HG02885 (cell line): Measurements from ENCODE around the gene NDRG4.

Source experiments
- ATAC-seq: cut with Tn5 transposase; IDR thresholded peaks from one replicate; pipeline ENCODE4 v1.9.1; 2021; ENCODE audit warnings: mild to moderate bottlenecking; ENCODE audit not compliant: unreplicated experiment, poor library complexity

NDRG4 gene

DNA sequence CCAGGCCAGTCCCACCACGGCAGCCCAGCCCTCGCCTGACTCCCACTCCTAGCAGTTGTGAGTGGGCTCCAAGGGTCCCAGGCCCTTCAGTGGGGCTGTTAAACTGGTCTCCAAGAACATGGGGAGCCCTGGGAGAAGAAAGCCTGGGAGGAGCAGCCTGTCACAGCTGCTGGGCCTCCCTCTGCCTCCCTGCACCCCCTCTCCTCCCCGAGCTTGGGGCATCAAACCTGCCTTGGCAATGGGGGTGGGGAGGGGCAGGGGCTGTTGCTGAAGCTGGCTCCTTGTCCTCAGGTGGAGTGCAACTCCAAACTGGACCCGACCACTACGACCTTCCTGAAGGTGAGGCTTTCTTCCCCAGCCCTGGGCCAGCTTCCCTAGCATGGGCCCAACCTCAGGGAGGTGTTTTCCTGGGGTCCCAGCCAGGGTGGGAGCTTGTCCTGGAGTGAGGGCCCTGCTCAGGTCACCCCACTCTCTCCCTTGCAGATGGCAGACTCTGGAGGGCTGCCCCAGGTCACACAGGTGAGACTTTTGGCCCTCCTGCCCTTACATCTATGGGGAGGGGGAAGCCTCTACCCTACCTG, 8.8 kb downstream of the NDRG4 start:
- ATAC-seq, result no peak

DNA sequence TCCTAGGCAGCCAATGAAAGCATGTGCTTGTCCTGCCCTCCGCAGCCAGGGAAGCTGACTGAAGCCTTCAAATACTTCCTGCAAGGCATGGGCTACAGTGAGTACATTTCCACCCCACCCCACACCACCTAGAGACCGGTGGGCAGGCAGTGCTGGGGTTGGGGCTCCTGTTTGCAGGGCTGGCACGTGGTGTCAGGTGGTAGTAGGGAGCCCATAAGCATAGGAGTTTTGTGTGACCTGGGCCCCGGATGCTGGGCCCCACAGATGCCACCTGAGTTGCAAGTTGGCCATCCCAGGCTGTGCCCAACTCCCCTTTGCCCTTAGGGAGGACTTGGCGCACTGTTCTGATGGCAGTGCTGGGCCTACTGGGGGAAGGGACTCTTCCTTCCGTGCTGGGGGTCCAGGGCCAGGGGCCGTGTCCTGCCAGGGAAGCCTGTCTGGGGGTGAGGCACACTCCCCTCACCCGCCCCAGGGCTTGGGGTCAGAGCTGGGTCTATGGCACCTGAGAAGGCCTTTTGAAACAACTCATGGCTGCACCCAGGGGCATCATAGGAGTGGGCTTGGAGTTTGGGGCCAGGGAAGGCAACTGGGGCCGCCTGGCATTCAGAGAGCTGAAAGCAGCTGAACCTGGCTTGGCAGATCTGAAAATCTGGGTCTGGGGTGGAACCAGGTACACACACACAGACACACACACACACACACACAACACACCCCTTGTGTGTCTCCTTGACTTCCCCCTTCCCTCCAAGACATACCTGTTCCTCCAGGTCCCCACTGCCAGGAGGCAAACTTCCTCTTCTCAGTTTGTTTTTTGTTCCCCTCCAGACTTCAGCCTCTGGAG, 9.5 kb downstream of the NDRG4 start:
- ATAC-seq, result no peak

DNA sequence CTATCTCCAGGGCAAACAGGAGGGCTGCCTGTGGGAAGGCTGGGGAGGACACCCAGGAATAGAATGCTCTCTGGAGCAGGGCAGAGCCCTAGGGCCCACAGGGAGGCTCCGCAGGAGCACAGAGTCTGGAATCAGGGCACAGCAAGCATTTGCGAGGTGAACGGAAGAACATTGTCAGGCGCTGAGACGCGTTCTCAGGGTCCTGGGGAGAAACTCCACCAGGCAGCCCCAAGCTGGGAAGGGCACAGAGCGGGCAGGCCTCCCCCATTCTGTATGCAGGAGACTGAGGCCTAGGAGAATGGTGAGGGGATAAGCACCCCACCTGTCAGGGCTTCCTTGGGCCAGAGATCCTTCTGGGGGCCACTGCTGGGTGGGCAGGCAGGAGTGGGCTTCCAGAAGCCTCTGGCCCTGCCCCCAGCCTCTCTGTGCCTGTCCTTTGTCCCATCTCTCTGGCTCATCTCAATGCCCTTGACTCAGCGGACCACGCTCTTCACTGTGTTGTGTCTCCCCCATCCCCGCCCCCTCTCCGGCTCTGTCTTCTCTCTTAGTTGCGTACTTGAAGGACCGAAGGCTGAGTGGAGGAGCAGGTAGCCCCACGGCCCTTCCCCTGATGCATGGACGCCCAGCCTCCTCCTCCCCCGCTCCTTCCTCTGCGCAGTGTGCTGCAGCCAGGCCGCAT, 10.3 kb downstream of the NDRG4 start:
- no peak for ATAC-seq

GRCh38 chr16:58510776-58511628, 11.1 kb downstream of the NDRG4 start:
- ATAC-seq, result no peak

DNA sequence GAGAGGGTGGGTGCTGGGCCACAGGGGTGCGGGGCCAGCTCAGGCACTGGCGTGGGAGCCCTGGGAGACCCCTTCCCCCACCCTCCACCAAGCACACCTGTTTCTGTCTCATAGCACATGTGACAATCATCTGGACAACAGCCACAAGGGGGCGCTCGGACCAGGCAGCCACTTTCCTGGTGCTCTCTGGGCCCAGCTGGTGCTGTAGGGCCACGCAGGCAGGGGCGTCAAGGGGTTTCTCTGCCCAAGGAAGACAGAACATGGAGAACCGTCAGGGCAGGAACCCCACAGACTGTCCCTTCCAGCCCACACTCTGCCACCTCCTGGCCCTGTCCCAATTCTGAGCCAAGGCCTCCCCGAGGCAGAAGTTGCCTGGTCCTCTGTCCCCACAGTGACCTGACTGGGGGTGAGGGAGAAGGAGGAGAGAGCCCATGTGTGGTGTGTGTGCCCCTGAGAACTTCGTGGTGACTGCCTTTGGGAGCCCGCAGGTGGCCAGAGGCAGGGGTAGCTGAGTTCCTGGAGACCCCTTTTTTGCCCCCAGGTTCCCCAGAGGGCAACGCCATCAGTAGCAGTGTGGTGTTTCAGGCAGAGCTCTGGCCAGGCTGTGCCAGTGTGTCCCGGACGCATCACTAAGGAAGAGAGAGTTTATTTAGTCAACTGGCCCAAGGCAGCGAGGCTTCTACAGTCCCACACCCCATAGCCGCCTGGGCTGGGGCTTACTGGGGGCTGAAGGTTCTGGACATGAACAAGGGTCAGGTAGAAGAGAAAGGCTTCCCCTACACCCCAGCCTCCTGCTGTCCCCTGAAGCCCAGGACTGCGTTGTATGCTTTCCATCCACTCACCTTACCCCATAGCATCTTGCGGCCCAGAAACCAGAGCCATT, 12.2 kb downstream of the NDRG4 start:
- no peak for ATAC-seq

GRCh38 chr16:58513874-58514273, 13.9 kb downstream of the NDRG4 start:
- no peak for ATAC-seq

GRCh38 chr16:58515125-58515870, 15.4 kb downstream of the NDRG4 start, which contains the start of gene SETD6:
Gene SETD6, plus strand, starts transcription at chr16:58515517. Its CDS starts 21 bp downstream, at chr16:58515538.
- ATAC-seq, result peak; percentile 78

GRCh38 chr16:58515871-58516767, 16.2 kb downstream of the NDRG4 start:
- ATAC-seq, result peak; percentile 30

DNA sequence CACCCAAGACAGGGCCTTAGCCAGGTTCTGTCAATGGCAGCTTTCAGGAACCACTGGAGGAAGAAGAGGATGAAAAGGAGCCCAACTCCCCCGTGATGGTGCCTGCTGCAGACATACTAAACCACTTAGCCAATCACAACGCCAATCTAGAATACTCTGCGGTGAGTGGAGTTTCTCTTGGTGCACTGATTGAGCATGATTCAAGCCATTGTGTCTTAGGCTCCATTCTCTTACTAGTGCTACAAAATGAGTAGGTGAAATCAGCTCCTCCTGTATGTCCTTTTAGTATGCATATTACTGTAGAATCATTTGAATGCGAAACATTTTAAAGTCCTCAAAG, 16.8 kb downstream of the NDRG4 start:
- no peak for ATAC-seq

GRCh38 chr16:58518083-58518979, 18.4 kb downstream of the NDRG4 start:
- peak; percentile 48 for ATAC-seq

DNA sequence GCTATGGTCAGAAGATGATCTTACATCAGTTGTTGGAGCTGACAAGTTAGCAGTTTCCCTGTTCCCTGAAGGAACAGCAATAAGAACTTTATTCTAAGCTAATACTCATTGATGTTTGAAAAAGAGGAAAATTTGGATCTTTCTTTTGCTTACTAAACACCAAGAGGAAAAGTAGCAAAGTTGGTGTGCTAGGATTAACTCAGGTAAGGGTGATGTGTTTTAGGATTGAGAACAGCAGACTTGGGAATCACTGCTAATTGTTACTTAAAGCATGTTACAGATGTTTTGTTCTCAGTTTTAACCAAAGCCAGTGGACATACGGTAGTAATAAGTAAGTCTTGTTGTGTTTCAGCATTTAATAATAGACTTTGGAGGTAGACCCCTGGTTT, 19.0 kb downstream of the NDRG4 start:
- ATAC-seq, result no peak

- ATAC-seq, result no peak
Observed at GRCh38 chr16:58519707-58520106, 19.8 kb downstream of the NDRG4 start.

GRCh38 chr16:58530179-58530578, 30.2 kb downstream of the NDRG4 start:
- no peak for ATAC-seq

GRCh38 chr16:58532414-58532813, 32.5 kb downstream of the NDRG4 start:
- no peak for ATAC-seq

- no peak for ATAC-seq
Observed at GRCh38 chr16:58533751-58534470, 34.0 kb downstream of the NDRG4 start.

GRCh38 chr16:58535100-58535499, 35.2 kb downstream of the NDRG4 start:
- ATAC-seq, result no peak
